Activated T-cell treated with anti-CD3 and anti-CD28 coated beads, Interleukin-2, amount 50 U/mL, for 24 hours (primary cell): Measurements from ENCODE around the gene USP33.
"Not testable (repeated sequence)": the region's sequence is repeated elsewhere in the genome, so short reads cannot be mapped to it uniquely, and the experiment has no call there.

Experiments
- DNase-seq: peaks from one replicate; pipeline ENCODE4 v3.0.0-alpha.2; 2020
- H3K27ac Mint-ChIP-seq: 2 replicates; pipeline ENCODE4 v1.8.0; 2020; ENCODE audit warnings: mild to moderate bottlenecking, mixed read lengths
- H3K27me3 Mint-ChIP-seq: 2 replicates; pipeline ENCODE4 v1.8.0; 2020; ENCODE audit warnings: mixed read lengths
- H3K36me3 Mint-ChIP-seq: 2 replicates; pipeline ENCODE4 v1.8.0; 2020; ENCODE audit warnings: low read depth, mixed read lengths
- H3K4me1 Mint-ChIP-seq: 2 replicates; pipeline ENCODE4 v1.8.0; 2020; ENCODE audit warnings: low read depth, mixed read lengths
- H3K4me3 Mint-ChIP-seq: 2 replicates; pipeline ENCODE4 v1.8.0; 2020; ENCODE audit warnings: mild to moderate bottlenecking, moderate library complexity, mixed read lengths
- H3K9me3 Mint-ChIP-seq: 2 replicates; pipeline ENCODE4 v1.8.0; 2020; ENCODE audit warnings: mixed read lengths

Gene USP33

DNA sequence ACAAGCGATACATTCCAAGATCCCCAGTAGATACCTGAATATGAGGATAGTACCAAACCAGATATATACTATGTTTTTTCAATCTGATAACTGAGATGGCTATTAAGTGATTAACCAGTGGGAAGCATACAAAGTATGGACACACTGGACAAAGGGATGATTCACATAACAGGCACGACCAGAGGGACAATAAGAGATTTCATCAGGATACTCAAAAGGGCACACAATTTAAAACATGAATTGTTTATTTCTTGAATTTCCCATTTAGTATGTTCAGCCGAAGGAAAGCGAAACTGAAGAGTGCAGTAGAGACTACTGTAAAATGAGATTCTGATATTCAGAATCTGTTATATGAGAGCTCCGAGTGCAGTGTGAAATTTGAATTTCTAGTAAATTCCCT is 87.8 kb downstream of the USP33 start:
- Mint-ChIP-seq H3K27ac (peak overlapping the region; percentile 55), H3K27me3 (no peaks in the 10 kb centered on the region), H3K4me3 (no peak overlapping the region), H3K9me3 (no peaks in the 10 kb centered on the region), H3K4me1 (peaks cover 75% of the 10 kb centered on the region), H3K36me3 (peaks cover 35% of the 10 kb centered on the region)
- DNase-seq: no peak

DNA sequence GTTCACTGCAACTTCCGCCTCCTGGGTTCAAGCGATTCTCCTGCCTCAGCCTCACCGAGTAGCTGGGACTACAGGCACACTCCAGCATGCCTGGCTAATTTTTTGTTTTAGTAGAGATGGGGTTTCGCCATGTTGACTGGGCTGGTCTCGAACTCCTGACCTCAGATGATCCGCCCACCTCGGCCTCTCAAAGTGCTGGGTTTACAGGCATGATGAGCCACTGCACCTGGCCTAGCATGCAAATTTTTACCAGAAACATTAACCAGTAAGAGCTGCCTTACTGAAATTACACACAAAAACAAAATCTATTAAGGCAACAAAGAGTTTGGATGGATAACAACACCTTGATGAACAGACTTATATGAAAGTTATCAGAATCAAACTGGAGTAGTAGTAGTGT is 89.3 kb downstream of the USP33 start:
- no peak for DNase-seq
- H3K9me3 Mint-ChIP-seq: no peaks in the 10 kb centered on the region
- peaks cover 74% of the 10 kb centered on the region for H3K4me1 Mint-ChIP-seq
- peak overlapping the region; percentile 33 for H3K27ac Mint-ChIP-seq
- H3K27me3 Mint-ChIP-seq: no peaks in the 10 kb centered on the region
- peaks cover 27% of the 10 kb centered on the region for H3K36me3 Mint-ChIP-seq
- H3K4me3 Mint-ChIP-seq: no peak overlapping the region

- no peaks in the 10 kb centered on the region for H3K9me3 Mint-ChIP-seq
- H3K4me3 Mint-ChIP-seq: no peak overlapping the region
- H3K36me3 Mint-ChIP-seq: peaks cover 19% of the 10 kb centered on the region
- H3K27me3 Mint-ChIP-seq: no peaks in the 10 kb centered on the region
- H3K27ac Mint-ChIP-seq: peak overlapping the region; percentile 79
- DNase-seq: no peak
- H3K4me1 Mint-ChIP-seq: peaks cover 76% of the 10 kb centered on the region
These were observed 90.7 kb downstream of the USP33 start for GRCh38 chr1:77668924-77669449.

DNA sequence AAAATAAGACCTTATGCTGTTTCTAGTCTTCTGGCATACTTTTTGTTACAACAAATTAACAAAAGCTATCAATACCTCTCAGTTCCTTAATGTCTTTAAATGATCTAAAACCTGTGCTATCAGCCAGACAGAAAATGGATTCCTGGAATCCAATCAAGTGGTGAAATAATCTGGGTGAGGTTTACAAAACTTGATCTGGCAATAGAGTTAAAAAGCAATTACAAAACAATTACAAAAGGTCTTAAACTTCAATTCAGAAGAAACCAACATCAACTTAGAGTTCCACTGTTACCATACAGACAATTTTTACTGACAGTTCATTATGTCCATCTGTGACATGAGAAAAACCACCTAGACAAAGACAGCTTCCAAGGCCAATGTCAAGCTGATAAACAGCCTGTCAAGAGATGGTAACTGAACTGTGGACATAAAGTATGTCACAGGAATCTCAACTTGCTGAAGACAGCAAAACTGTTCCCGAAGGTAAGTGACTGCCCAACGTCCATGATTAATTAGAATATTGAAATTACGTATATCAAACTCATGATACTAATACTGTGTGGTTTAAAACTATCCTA is 94.6 kb downstream of the USP33 start:
- Mint-ChIP-seq H3K27ac (peak overlapping the region; percentile 4), H3K9me3 (no peaks in the 10 kb centered on the region), H3K4me3 (no peak overlapping the region), H3K27me3 (no peaks in the 10 kb centered on the region), H3K4me1 (peaks cover 68% of the 10 kb centered on the region), H3K36me3 (peaks cover 24% of the 10 kb centered on the region)
- DNase-seq: no peak

DNA sequence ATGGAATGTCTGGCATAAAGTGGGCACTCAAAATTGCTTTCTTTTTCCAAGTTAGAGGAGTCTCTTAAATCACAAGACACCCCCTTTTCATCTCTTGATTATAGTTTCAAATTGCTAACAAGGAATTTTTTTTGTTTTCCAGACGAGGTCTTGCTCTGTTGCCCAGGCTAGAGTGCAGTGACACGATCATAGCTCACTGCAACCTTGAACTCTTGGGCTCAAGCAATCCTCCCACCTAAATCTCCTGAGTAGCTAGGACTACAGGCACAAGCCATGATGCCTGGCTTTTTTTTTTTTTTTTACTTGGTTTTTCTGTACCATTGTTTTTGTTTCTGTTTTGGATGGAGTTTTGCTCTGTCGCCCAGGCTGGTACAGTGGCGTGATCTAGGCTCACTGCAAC is 98.0 kb downstream of the USP33 start:
- no peak for DNase-seq
- no peaks in the 10 kb centered on the region for H3K27me3 Mint-ChIP-seq
- H3K36me3 Mint-ChIP-seq: peaks cover 30% of the 10 kb centered on the region
- H3K4me3 Mint-ChIP-seq: no peak overlapping the region
- H3K27ac Mint-ChIP-seq: peak overlapping the region; percentile 50
- peaks cover 53% of the 10 kb centered on the region for H3K4me1 Mint-ChIP-seq
- no peaks in the 10 kb centered on the region for H3K9me3 Mint-ChIP-seq

- H3K4me1 Mint-ChIP-seq: peaks cover 56% of the 10 kb centered on the region
- peak overlapping the region; percentile 4 for H3K27ac Mint-ChIP-seq
- no peaks in the 10 kb centered on the region for H3K9me3 Mint-ChIP-seq
These were observed 99.6 kb downstream of the USP33 start for GRCh38 chr1:77659879-77660593.

GRCh38 chr1:77658271-77658670 is 101.4 kb downstream of the USP33 start:
- no peaks in the 10 kb centered on the region for H3K9me3 Mint-ChIP-seq
- DNase-seq: no peak
- H3K4me1 Mint-ChIP-seq: peaks cover 44% of the 10 kb centered on the region
- H3K36me3 Mint-ChIP-seq: peaks cover 49% of the 10 kb centered on the region
- H3K4me3 Mint-ChIP-seq: no peak overlapping the region
- no peak overlapping the region for H3K27ac Mint-ChIP-seq
- no peaks in the 10 kb centered on the region for H3K27me3 Mint-ChIP-seq

More at GRCh38 chr1:77659879-77660593, 99.6 kb downstream of the USP33 start:
- DNase-seq: no peak
- Mint-ChIP-seq H3K27me3 (no peaks in the 10 kb centered on the region), H3K4me3 (no peak overlapping the region), H3K36me3 (peaks cover 43% of the 10 kb centered on the region)

- H3K27me3 Mint-ChIP-seq: no peaks in the 10 kb centered on the region
- peaks cover 62% of the 10 kb centered on the region for H3K36me3 Mint-ChIP-seq
- DNase-seq: no peak
- peaks cover 6% of the 10 kb centered on the region for H3K9me3 Mint-ChIP-seq
- H3K4me1 Mint-ChIP-seq: peaks cover 41% of the 10 kb centered on the region
- no peak overlapping the region for H3K4me3 Mint-ChIP-seq
- peak overlapping the region; percentile 81 for H3K27ac Mint-ChIP-seq
These were observed 104.1 kb downstream of the USP33 start for GRCh38 chr1:77655431-77655974.

- no peak for DNase-seq
- Mint-ChIP-seq H3K27ac (no peak overlapping the region), H3K9me3 (peaks cover 20% of the 10 kb centered on the region), H3K36me3 (peaks cover 72% of the 10 kb centered on the region), H3K4me1 (peaks cover 38% of the 10 kb centered on the region), H3K4me3 (no peak overlapping the region), H3K27me3 (no peaks in the 10 kb centered on the region)
These were observed 106.6 kb downstream of the USP33 start for GRCh38 chr1:77652970-77653516.

- H3K4me3 Mint-ChIP-seq: no peak overlapping the region
- peaks cover 35% of the 10 kb centered on the region for H3K4me1 Mint-ChIP-seq
- H3K36me3 Mint-ChIP-seq: peaks cover 76% of the 10 kb centered on the region
- peaks cover 20% of the 10 kb centered on the region for H3K9me3 Mint-ChIP-seq
- no peaks in the 10 kb centered on the region for H3K27me3 Mint-ChIP-seq
- H3K27ac Mint-ChIP-seq: no peak overlapping the region
- DNase-seq: no peak
These were observed 107.4 kb downstream of the USP33 start for GRCh38 chr1:77652268-77652667.

- Mint-ChIP-seq H3K4me1 (peaks cover 36% of the 10 kb centered on the region), H3K27ac (no peak overlapping the region), H3K4me3 (no peak overlapping the region), H3K9me3 (peaks cover 20% of the 10 kb centered on the region), H3K36me3 (peaks cover 81% of the 10 kb centered on the region), H3K27me3 (no peaks in the 10 kb centered on the region)
- no peak for DNase-seq
These were observed 110.5 kb downstream of the USP33 start for GRCh38 chr1:77649127-77649526.

- not testable (repeated sequence) for H3K4me3 Mint-ChIP-seq
These were observed 113.4 kb downstream of the USP33 start for GRCh38 chr1:77646224-77646623.

More at GRCh38 chr1:77646224-77646623, 113.4 kb downstream of the USP33 start:
- DNase-seq, H3K27ac Mint-ChIP-seq, H3K27me3 Mint-ChIP-seq: not testable (repeated sequence)
- Mint-ChIP-seq H3K36me3 (peaks cover 76% of the 10 kb centered on the region), H3K9me3 (peaks cover 17% of the 10 kb centered on the region), H3K4me1 (peaks cover 30% of the 10 kb centered on the region)
